Epithelial cell of esophagus (primary cell): ENCODE results near the gene IFI6.
A peak's percentile ranks its signal among the peaks of the same experiment; 100 is the strongest.

Experiments used
- DNase-seq: peaks from one replicate; pipeline ENCODE4 v3.0.0; 2010; ENCODE audit warnings: low read depth
- H3K4me3 ChIP-seq: 2 replicates; pipeline ENCODE4 v1.5.1; 2011; ENCODE audit warnings: mild to moderate bottlenecking, low read length, control low read depth
- TF ChIP-seq, protein P1 (sequence below): IDR thresholded peaks from 2 replicates; pipeline ENCODE4 v1.5.1; 2011; ENCODE audit warnings: low read depth, mild to moderate bottlenecking, low read length, control low read depth, inconsistent platforms; ENCODE audit not compliant: insufficient read depth; ENCODE audit errors: missing control alignments

The IFI6 gene

DNA sequence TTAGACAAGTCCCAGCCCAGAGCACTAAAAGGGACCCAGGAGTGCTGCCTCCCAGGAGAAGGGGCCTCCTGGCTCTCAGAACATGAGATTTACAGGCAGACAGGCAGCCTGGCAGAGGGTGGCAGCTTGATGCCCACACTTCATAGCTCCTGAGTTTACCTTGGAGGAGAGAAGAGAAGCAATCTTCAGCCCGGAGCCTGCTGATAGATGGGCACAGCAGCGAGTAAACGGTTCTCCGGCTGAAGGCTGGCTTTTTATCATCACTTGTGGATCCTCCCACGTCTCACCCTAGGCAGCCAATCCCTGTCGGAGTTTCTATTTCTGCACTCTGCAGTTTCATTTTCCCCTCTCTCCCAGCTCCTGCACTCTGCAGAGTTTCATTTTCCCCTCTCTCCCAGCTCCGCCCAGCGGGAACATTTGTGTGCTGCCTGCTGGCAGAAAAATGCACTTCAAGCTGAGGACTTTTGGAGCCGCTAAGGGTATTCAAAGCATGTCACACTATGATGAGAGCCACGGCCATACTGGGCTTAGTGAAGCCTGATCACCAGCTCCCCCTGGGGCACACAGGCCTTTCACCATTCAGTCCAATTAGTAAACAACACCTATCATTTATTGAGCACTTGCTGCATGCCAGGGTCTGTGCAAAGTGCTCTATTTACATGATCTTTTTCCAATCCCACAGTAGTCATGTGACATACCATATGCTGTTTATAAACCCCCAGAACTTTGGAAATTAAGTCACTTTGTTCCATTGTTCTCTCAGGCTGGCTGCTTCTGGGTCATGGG, at the start of gene IFI6:
Gene IFI6 (minus strand): TSS at position 229 of the 786 bp plus-strand sequence. CDS start 2,878 bp downstream, outside the sequence.
- H3K4me3 ChIP-seq = peak within 1 kb of the TSS; percentile 43
- DNase-seq = peak; percentile 92
- TF ChIP-seq, protein P1, sequence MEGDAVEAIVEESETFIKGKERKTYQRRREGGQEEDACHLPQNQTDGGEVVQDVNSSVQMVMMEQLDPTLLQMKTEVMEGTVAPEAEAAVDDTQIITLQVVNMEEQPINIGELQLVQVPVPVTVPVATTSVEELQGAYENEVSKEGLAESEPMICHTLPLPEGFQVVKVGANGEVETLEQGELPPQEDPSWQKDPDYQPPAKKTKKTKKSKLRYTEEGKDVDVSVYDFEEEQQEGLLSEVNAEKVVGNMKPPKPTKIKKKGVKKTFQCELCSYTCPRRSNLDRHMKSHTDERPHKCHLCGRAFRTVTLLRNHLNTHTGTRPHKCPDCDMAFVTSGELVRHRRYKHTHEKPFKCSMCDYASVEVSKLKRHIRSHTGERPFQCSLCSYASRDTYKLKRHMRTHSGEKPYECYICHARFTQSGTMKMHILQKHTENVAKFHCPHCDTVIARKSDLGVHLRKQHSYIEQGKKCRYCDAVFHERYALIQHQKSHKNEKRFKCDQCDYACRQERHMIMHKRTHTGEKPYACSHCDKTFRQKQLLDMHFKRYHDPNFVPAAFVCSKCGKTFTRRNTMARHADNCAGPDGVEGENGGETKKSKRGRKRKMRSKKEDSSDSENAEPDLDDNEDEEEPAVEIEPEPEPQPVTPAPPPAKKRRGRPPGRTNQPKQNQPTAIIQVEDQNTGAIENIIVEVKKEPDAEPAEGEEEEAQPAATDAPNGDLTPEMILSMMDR = peak; percentile 48

- peak; percentile 55 for DNase-seq
- TF ChIP-seq, protein P1 = peak; percentile 51
- H3K4me3 ChIP-seq = no peak overlapping the region
Measured at GRCh38 chr1:27719286-27720251, 47.6 kb upstream of the IFI6 start.

DNA sequence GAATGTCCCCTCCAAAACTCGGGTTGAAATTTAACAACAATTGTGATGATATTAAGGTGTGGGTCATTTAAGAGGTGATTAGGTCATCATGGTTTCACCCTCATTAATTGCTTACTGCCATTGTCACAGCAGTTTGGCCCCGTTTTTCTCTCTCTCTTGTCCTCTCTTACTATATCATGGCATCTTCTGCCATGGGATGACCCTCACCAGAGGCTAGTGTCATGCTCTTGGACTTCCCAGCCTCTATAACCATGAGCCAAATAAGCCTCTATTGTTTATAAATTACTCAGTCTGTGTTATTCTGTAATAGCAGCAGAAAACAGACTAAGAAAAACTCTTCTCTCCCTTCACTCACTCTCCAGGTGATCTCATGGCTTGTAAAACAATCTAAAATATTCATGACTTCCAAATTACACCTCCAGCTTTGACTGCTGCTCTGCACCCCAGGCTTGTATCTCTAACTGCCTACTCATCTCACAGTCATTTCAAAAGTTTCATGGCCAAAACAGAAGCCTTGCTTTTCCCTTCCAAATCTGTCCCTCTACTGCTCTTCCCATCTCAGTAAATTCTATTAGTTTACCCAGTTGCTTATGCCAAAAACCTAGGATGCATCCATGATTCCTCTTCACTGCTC, 44.4 kb upstream of the IFI6 start:
- no peak overlapping the region for H3K4me3 ChIP-seq
- DNase-seq = no peak
- TF ChIP-seq, protein P1 = no peak

DNA sequence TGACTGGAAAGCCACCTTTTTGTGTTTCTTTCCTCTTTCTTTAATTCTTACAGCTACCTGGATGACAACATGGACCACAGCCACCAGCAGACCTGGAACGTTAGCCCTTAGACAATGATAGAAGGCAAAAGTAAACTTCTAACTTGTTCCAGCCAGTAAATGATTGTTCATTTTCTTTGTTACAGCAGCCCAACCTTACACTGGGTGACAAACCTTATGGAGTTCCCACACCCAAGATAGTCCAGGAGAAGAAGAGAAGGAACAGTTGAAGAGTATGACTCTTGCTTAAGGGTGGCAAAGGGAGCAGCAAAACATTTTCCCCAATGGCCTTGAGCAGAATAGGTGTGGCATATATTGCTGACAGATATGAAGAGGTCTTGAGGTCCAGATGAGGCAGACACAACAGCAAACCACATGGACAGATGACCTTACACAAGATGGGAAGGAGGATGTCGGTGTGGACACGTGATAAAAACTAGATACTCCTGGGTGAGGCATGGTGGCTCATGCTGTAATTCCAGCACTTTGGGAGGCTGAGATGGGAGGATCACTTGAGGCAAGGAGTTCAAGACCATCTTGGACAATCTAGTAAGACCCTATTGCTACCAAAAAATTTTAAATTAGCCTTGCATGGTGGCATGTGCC, 42.0 kb upstream of the IFI6 start:
- TF ChIP-seq, protein P1 = no peak
- no peak overlapping the region for H3K4me3 ChIP-seq
- DNase-seq = no peak

DNA sequence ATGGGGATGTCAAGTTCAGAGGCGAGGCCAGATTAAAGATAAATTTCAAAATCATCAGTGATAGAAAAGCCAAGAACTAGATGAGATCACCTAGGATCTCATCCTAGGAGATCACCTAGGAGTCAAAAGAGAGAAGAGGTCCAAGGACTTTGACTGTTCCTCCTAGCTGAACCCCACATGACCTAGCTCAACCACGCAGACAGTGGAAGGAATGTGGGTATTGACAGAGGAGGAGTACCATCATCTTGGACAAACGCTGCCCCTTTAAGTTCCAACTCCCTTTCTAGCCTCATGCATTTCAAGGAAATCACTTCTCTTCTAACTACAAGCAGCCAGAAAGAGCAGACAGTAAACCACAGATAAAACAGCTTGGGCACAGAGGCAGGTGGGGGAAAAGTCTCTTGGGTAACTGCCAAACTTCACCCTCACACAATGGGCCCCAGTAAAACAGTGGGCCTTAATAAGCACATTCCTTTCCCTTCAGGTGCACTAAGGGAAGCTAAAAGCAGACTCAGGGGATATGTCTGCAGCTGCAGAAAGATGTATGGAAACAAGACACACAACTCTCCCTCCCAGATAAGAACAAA, 41.2 kb upstream of the IFI6 start:
- TF ChIP-seq, protein P1 = no peak
- DNase-seq = no peak
- H3K4me3 ChIP-seq = no peak overlapping the region

- H3K4me3 ChIP-seq = no peak overlapping the region
- TF ChIP-seq, protein P1 = no peak
- no peak for DNase-seq
Measured at GRCh38 chr1:27710574-27710973, 38.6 kb upstream of the IFI6 start.
